Neural cell (in vitro differentiated cells): ENCODE results near the gene LPAR3. TPM values are rescaled to one million over a fixed set of nuclear protein-coding genes. Genes with fewer than 3 reads are reported as not detected.

Source experiments
- H2AFZ ChIP-seq: fragments of 200-600, 300-800 bp; sonication (generic), shearing (Covaris generic); 2 replicates; pipeline ENCODE4 v1.6.0; 2014; ENCODE audit warnings: low read depth, mild to moderate bottlenecking, antibody characterized with exemption, low read length, moderate library complexity
- H3F3A ChIP-seq: fragments of 200-600 bp; shearing (Covaris generic); 2 replicates; pipeline ENCODE4 v1.6.1; 2016; ENCODE audit warnings: mild to moderate bottlenecking, moderate library complexity, mixed read lengths, antibody characterized with exemption, low read length; ENCODE audit not compliant: insufficient read depth, poor library complexity, severe bottlenecking
- H3K27ac ChIP-seq: fragments of 200-600, 300-800 bp; sonication (generic), shearing (Covaris generic); 2 replicates; pipeline ENCODE4 v1.5.1; 2014; ENCODE audit warnings: mild to moderate bottlenecking, low read length, moderate library complexity
- H3K27me3 ChIP-seq: fragments of 300-800, 200-600 bp; sonication (generic), shearing (Covaris generic); 2 replicates; pipeline ENCODE4 v1.6.0; 2014; ENCODE audit warnings: mild to moderate bottlenecking, low read depth, low read length, moderate library complexity; ENCODE audit not compliant: insufficient read depth
- H3K36me3 ChIP-seq: fragments of 300-800, 200-600 bp; sonication (generic), shearing (Covaris generic); 2 replicates; pipeline ENCODE4 v1.5.1; 2014; ENCODE audit warnings: mild to moderate bottlenecking, antibody characterized with exemption, low read length, moderate library complexity; ENCODE audit not compliant: insufficient read depth
- H3K4me2 ChIP-seq: fragments of 300-800, 200-600 bp; sonication (generic), shearing (Covaris generic); 2 replicates; pipeline ENCODE4 v1.6.0; 2014; ENCODE audit warnings: mild to moderate bottlenecking, low read length
- H3K4me3 ChIP-seq: fragments of 300-800, 200-600 bp; sonication (generic), shearing (Covaris generic); 2 replicates; pipeline ENCODE4 v1.5.1; 2014; ENCODE audit warnings: mild to moderate bottlenecking, low read length, moderate library complexity
- H3K79me2 ChIP-seq: fragments of 200-600 bp; shearing (Covaris generic); replicated peaks from 2 replicates; pipeline ENCODE4 v1.6.0; 2014; ENCODE audit warnings: mild to moderate bottlenecking, low read length, moderate library complexity; ENCODE audit not compliant: insufficient read depth
- H3K9ac ChIP-seq: fragments of 300-800, 200-600 bp; sonication (generic), shearing (Covaris generic); 2 replicates; pipeline ENCODE4 v1.6.1; 2016; ENCODE audit warnings: mild to moderate bottlenecking, low read length, mixed read lengths
- H3K9me2 ChIP-seq: fragments of 200-600 bp; shearing (Covaris generic); 2 replicates; pipeline ENCODE4 v1.6.1; 2016; ENCODE audit warnings: mild to moderate bottlenecking, low read length, mixed read lengths; ENCODE audit not compliant: insufficient read depth
- H3K9me3 ChIP-seq: fragments of 200-600, 300-800 bp; sonication (generic), shearing (Covaris generic); 2 replicates; pipeline ENCODE4 v1.6.1; 2016; ENCODE audit warnings: mild to moderate bottlenecking, mixed run types, low read length, moderate library complexity, mixed read lengths
- H4K20me1 ChIP-seq: fragments of 200-600 bp; shearing (Covaris generic); 2 replicates; pipeline ENCODE4 v1.6.1; 2016; ENCODE audit warnings: mild to moderate bottlenecking, mixed run types; ENCODE audit not compliant: insufficient read depth
- CTCF ChIP-seq: fragments of 450-650 bp; IDR thresholded peaks from 2 replicates; pipeline ENCODE4 v1.5.1; 2014; ENCODE audit warnings: antibody characterized with exemption, mild to moderate bottlenecking, moderate library complexity; ENCODE audit not compliant: poor library complexity, severe bottlenecking
- EP300 ChIP-seq: fragments of 450-650 bp; conservative IDR thresholded peaks from 2 replicates; pipeline ENCODE4 v1.6.1; 2014; ENCODE audit warnings: antibody characterized with exemption, mild to moderate bottlenecking, moderate library complexity; ENCODE audit not compliant: poor library complexity, severe bottlenecking
- EZH2 ChIP-seq: fragments of 200-600, 300-800 bp; shearing (Covaris generic), sonication (generic); IDR thresholded peaks from 2 replicates; pipeline ENCODE4 v1.6.1; 2014; ENCODE audit warnings: antibody characterized with exemption, low read length, borderline replicate concordance, mild to moderate bottlenecking; ENCODE audit not compliant: insufficient read depth, poor library complexity, severe bottlenecking
- MXI1 ChIP-seq: fragments of 450-650 bp; conservative IDR thresholded peaks from 2 replicates; pipeline ENCODE4 v1.6.1; 2014; ENCODE audit warnings: antibody characterized with exemption, mild to moderate bottlenecking; ENCODE audit not compliant: poor library complexity, severe bottlenecking
- POLR2AphosphoS5 ChIP-seq: IDR thresholded peaks from 2 replicates; pipeline ENCODE4 v1.6.1; 2012
- RAD21 ChIP-seq: fragments of 450-650 bp; conservative IDR thresholded peaks from 2 replicates; pipeline ENCODE4 v1.6.1; 2014; ENCODE audit warnings: antibody characterized with exemption, mild to moderate bottlenecking, moderate library complexity
- REST ChIP-seq: IDR thresholded peaks from 2 replicates; pipeline ENCODE4 v1.6.1; 2012; ENCODE audit warnings: borderline replicate concordance
- SMC3 ChIP-seq: fragments of 450-650 bp; conservative IDR thresholded peaks from 2 replicates; pipeline ENCODE4 v1.6.1; 2014; ENCODE audit warnings: antibody characterized with exemption, mild to moderate bottlenecking, moderate library complexity; ENCODE audit not compliant: poor library complexity
- TAF1 ChIP-seq: IDR thresholded peaks from 2 replicates; pipeline ENCODE4 v1.6.1; 2012; ENCODE audit warnings: low read depth
- polyA plus RNA-seq: library from polyadenylated mRNA; depleted of rRNA; stranded (reverse); fragments of >200 nt; gene quantifications from 2 replicates; pipeline ENCODE4 v1.2.3, GENCODE V29; 2014

The LPAR3 gene
- polyA plus RNA-seq, 1 donor from 2014 or later = not detected

- H4K20me1 ChIP-seq = no peaks in the 10 kb centered on the region
- no peak overlapping the region for H3K9ac ChIP-seq
- H2AFZ ChIP-seq = no peak overlapping the region
- H3K36me3 ChIP-seq = no peaks in the 10 kb centered on the region
- H3K9me2 ChIP-seq = no peaks in the 10 kb centered on the region
- H3K27ac ChIP-seq = no peak overlapping the region
- H3K9me3 ChIP-seq = no peaks in the 10 kb centered on the region
- TF ChIP-seq REST (no peak), SMC3 (no peak), TAF1 (no peak), EP300 (no peak), EZH2 (no peak), POLR2AphosphoS5 (no peak), RAD21 (no peak), MXI1 (no peak), CTCF (no peak)
- H3K4me2 ChIP-seq = no peak overlapping the region
- H3K27me3 ChIP-seq = no peaks in the 10 kb centered on the region
- H3K4me3 ChIP-seq = no peak overlapping the region
- H3K79me2 ChIP-seq = no peaks in the 10 kb centered on the region
- no peaks in the 10 kb centered on the region for H3F3A ChIP-seq
Measured at GRCh38 chr1:84785271-84786036, 107.6 kb downstream of the LPAR3 start.

GRCh38 chr1:84782881-84783280 lies 110.1 kb downstream of the LPAR3 start:
- H3K36me3 ChIP-seq = no peaks in the 10 kb centered on the region
- H3K9me3 ChIP-seq = no peaks in the 10 kb centered on the region
- no peak overlapping the region for H3K4me2 ChIP-seq
- TF ChIP-seq REST (no peak), TAF1 (no peak), EP300 (no peak), EZH2 (no peak), POLR2AphosphoS5 (no peak), RAD21 (no peak), SMC3 (no peak), CTCF (no peak), MXI1 (no peak)
- H3K9ac ChIP-seq = no peak overlapping the region
- H3K27ac ChIP-seq = no peak overlapping the region
- no peaks in the 10 kb centered on the region for H3K27me3 ChIP-seq
- no peaks in the 10 kb centered on the region for H4K20me1 ChIP-seq
- H3K4me3 ChIP-seq = no peak overlapping the region
- H2AFZ ChIP-seq = no peak overlapping the region
- H3K9me2 ChIP-seq = no peaks in the 10 kb centered on the region
- no peaks in the 10 kb centered on the region for H3F3A ChIP-seq
- no peaks in the 10 kb centered on the region for H3K79me2 ChIP-seq
